ENCODE measurements around the gene LHFPL6.

The LHFPL6 gene

GRCh38 chr13:39379667-39380655, 223.0 kb downstream of the LHFPL6 start:
- DNase-seq: peak in 1 of 5 experiments; percentile 58

GRCh38 chr13:39379118-39379517, 223.9 kb downstream of the LHFPL6 start:
- DNase-seq: peak in 1 of 5 experiments; percentile 87

GRCh38 chr13:39378306-39378705, 224.7 kb downstream of the LHFPL6 start:
- no peak for DNase-seq

- no peak for DNase-seq
Measured at GRCh38 chr13:39377699-39378098, 225.3 kb downstream of the LHFPL6 start.

GRCh38 chr13:39376076-39376475, 226.9 kb downstream of the LHFPL6 start:
- no peak for DNase-seq

GRCh38 chr13:39375601-39376000, 227.4 kb downstream of the LHFPL6 start:
- DNase-seq: no peak

- no peak for DNase-seq
Measured at GRCh38 chr13:39374741-39375189, 228.2 kb downstream of the LHFPL6 start.

- no peak for DNase-seq
Measured at GRCh38 chr13:39373145-39373544, 229.8 kb downstream of the LHFPL6 start.

- DNase-seq: no peak
Measured at GRCh38 chr13:39371706-39372105, 231.3 kb downstream of the LHFPL6 start.

GRCh38 chr13:39370554-39370953, 232.4 kb downstream of the LHFPL6 start:
- DNase-seq: no peak

GRCh38 chr13:39370048-39370447, 232.9 kb downstream of the LHFPL6 start:
- DNase-seq: no peak

GRCh38 chr13:39369161-39369890, 233.7 kb downstream of the LHFPL6 start:
- DNase-seq: no peak

- no peak for DNase-seq
Measured at GRCh38 chr13:39365879-39366278, 237.1 kb downstream of the LHFPL6 start.

- no peak for DNase-seq
Measured at GRCh38 chr13:39364947-39365468, 238.0 kb downstream of the LHFPL6 start.

- no peak for DNase-seq
Measured at GRCh38 chr13:39363382-39363772, 239.6 kb downstream of the LHFPL6 start.

- DNase-seq: no peak
Measured at GRCh38 chr13:39362652-39363381, 240.2 kb downstream of the LHFPL6 start.

GRCh38 chr13:39353988-39354387, 249.0 kb downstream of the LHFPL6 start:
- no peak for DNase-seq

GRCh38 chr13:39350461-39350881, 252.5 kb downstream of the LHFPL6 start:
- DNase-seq: no peak

- no peak for DNase-seq
Measured at GRCh38 chr13:39349391-39349960, 253.5 kb downstream of the LHFPL6 start.

GRCh38 chr13:39347926-39348901, 254.8 kb downstream of the LHFPL6 start:
- no peak for DNase-seq

- no peak for DNase-seq
Measured at GRCh38 chr13:39345982-39346381, 257.0 kb downstream of the LHFPL6 start.
